SIG-M5 (cell line): ENCODE data around the gene MACROH2A2.
"Not testable (repeated sequence)": the region's sequence is repeated elsewhere in the genome, so short reads cannot be mapped to it uniquely, and the experiment has no call there.

Experiments
- DNase-seq: peaks from one replicate; lab custom pipeline; 2025; lab: John Stamatoyannopoulos, UW

Gene MACROH2A2

DNA sequence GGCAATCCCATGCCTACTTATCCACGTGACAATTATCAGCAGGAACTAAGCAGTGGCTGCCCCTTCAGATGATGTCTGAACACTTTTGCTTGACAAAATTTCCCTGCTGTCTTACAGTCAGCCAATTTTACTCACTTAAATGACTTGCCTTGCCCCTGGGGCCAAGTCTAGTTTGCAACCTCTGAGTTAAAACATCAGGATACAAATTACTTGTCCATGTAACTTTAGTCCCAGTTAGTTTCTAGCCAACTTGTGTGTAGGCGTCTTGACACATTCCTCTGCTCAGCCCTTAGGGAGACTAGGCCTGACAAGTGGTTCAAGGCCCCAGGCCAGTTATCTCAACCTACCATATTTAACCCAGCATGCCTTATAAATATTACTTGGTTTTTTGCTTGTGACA is 105.5 kb downstream of the MACROH2A2 start:
- DNase-seq: no peak

DNA sequence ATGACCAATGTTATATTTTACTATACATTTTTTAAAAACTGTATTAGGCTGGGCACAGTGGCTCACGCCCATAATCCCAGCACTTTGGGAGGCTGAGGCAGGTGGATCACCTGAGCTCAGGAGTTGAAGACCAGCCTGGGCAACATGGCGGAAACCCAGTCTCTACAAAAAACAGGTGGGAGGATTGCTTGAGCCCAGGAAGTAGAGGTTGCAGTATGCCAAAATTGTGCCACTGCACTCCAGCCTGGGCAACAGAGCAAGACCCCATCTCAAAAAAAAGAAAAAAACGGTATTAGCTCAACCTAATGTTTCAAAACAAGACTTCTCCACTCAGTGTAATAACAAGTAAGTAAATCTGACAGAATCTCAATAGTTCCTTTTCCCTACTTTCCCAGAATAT is 106.7 kb downstream of the MACROH2A2 start:
- DNase-seq: not testable (repeated sequence)

GRCh38 chr10:70160798-70161197 is 108.2 kb downstream of the MACROH2A2 start:
- DNase-seq: no peak
